ENCODE data around the gene PICK1.

DNA sequence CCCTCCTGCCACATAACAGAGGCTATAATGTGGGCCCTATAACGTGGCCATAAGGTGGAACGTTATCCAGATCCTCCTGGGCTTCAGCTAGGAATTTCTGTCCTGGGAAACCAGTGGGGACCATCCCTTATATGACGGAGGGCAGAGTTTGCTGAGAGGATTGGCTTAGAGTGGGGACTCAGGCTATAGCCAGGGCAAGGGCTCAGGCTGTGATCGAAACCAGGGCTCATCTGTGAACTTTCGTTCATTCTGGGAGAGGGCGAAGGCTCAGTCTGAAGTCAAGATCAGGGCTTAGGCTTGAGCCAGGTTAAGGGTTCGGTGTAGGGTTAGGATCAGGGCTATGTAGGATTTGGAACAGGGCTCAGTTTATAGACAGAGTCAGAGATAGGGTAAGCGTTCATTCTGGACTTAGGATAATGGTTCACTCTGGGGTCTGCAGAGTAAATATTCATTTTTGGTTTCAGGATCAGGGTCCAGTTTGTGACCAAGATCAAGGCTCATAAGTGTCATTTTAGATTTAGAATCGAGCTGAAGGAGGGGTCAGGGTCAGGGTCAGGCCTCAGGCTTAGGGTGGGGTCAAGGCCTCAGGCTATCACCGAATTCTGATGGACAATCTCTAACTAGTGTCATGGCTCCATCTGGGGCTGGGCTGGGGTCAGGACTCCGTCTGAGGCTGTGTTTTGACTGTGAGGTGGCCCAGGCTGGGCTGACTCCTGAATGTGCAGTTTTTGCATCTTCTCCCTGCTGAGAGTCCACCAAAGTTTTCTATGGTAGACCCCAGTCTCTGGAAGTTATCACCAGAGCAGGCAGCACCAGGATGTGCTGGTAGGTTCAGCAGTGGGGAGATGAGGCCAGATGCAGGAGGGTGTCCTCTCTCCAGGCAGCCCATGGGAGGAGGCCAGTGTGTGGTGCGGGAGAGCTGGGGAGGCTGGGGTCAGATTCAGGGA, 39.0 kb upstream of the PICK1 start:
- no peak for TF ChIP-seq GATA2 (IDR thresholded peaks at IDR 0.05; ENCODE audit: insufficient read depth, insufficient read length, low read depth, low read length)
- TF ChIP-seq, protein P1, sequence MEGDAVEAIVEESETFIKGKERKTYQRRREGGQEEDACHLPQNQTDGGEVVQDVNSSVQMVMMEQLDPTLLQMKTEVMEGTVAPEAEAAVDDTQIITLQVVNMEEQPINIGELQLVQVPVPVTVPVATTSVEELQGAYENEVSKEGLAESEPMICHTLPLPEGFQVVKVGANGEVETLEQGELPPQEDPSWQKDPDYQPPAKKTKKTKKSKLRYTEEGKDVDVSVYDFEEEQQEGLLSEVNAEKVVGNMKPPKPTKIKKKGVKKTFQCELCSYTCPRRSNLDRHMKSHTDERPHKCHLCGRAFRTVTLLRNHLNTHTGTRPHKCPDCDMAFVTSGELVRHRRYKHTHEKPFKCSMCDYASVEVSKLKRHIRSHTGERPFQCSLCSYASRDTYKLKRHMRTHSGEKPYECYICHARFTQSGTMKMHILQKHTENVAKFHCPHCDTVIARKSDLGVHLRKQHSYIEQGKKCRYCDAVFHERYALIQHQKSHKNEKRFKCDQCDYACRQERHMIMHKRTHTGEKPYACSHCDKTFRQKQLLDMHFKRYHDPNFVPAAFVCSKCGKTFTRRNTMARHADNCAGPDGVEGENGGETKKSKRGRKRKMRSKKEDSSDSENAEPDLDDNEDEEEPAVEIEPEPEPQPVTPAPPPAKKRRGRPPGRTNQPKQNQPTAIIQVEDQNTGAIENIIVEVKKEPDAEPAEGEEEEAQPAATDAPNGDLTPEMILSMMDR (IDR thresholded peaks at IDR 0.05; ENCODE audit: extremely low read depth in 1 of 2, insufficient read depth in 1 of 2, low read depth in 1 of 2, low read length in 2 of 2): no peak
